HAP-1 (cell line): ENCODE results near the gene ABHD15.

ENCODE experiments used
- DNase-seq, 2 experiments: peaks; one replicate each; pipeline ENCODE4 v3.0.0-alpha.2; 2016 to 2020; ENCODE audit warnings: low spot score in 2 of 2
- H3K27me3 ChIP-seq: fragments of 250-450 bp; sonication (Bioruptor Pico); 2 replicates; pipeline ENCODE4 v1.5.1; 2020; ENCODE audit warnings: low read depth, mild to moderate bottlenecking, moderate library complexity
- H3K36me3 ChIP-seq: fragments of 250-450 bp; sonication (Bioruptor Pico); replicated peaks from 2 replicates; pipeline ENCODE4 v1.5.1; 2020; ENCODE audit warnings: mild to moderate bottlenecking
- H3K4me1 ChIP-seq: fragments of 250-450 bp; sonication (Bioruptor Pico); 2 replicates; pipeline ENCODE4 v1.5.1; 2020; ENCODE audit warnings: mild to moderate bottlenecking
- H3K4me3 ChIP-seq: fragments of 250-450 bp; sonication (Bioruptor Pico); 2 replicates; pipeline ENCODE4 v1.5.1; 2020; ENCODE audit warnings: mild to moderate bottlenecking, moderate library complexity
- H3K9me3 ChIP-seq: fragments of 250-450 bp; sonication (Bioruptor Pico); 2 replicates; pipeline ENCODE4 v1.5.1; 2020; ENCODE audit warnings: mild to moderate bottlenecking, moderate library complexity
- in situ Hi-C: fragments of 300-500 bp; cut with MboI; formaldehyde crosslinking; loops from 3 replicates; pipeline ENCODE4 v1.14.3; 2020; ENCODE audit warnings: low sequenced_read_pairs, inconsistent platforms, mixed read lengths

ABHD15 gene

DNA sequence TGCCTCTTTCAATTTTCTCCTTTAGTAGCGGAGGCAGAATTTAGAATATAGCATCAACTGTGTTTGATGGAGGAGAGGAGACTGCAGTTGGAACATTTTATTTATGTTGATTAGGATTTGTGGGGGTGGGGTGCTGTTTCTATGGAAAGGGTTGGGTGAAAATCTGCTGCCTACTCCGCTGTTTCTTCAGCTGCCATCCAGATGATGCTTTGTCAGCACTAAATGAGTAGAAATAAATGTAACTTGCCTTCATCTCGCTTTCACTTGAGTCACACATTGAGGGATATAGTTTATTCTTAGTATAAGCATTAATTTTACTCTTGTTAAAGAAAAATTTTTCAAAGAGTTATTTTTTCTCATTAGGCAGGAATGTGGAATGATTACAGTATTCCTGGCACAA lies 42.1 kb downstream of the ABHD15 start:
- H3K9me3 ChIP-seq: no peaks in the 10 kb centered on the region
- no peak overlapping the region for H3K4me3 ChIP-seq
- in situ Hi-C loops: no loop called here
- no peak for DNase-seq
- no peaks in the 10 kb centered on the region for H3K4me1 ChIP-seq
- H3K36me3 ChIP-seq: peaks cover 28% of the 10 kb centered on the region
- no peaks in the 10 kb centered on the region for H3K27me3 ChIP-seq

DNA sequence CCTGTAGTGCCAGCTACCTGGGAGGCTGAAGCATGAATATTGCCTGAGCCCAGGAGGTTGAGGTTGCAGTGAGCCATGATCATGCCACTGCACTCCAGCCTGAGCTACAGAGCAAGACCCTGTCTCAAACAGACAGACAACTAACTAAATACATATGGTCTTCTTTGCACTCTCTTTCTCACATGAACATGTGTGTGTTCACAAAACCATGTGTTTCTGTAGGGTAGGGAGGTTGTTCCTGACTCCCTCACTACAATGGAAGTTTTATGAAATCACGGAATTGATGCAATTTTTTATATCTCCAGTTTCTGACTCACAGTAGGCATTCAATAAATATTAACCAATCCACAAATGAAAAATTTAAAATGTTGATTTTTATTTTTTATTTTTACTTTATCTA lies 48.5 kb downstream of the ABHD15 start:
- in situ Hi-C loops: no loop called here
- DNase-seq: no peak
- Histone ChIP-seq H3K9me3 (no peaks in the 10 kb centered on the region), H3K27me3 (no peaks in the 10 kb centered on the region), H3K4me3 (no peak overlapping the region), H3K4me1 (no peaks in the 10 kb centered on the region), H3K36me3 (peaks cover 50% of the 10 kb centered on the region)

DNA sequence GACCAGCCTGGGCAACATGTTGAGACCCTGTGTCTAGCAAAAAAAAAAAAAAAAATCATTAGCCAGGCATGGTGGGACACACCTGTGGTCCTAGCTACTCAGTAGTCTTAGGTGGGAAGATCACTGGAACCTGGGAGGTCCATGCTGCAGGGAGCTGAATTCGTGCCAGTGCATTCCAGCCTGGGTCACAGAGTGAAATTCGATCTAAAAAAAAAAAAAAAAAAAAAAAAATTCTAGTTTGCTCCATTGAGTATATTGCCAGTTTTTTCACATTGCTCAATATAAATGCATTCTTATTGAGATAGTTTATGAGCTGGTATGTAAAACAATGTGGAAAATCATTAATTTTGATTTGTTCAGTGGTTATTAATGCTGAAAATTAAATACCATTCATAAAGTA lies 52.0 kb downstream of the ABHD15 start:
- no peaks in the 10 kb centered on the region for H3K27me3 ChIP-seq
- H3K9me3 ChIP-seq: no peaks in the 10 kb centered on the region
- in situ Hi-C loops: no loop called here
- no peaks in the 10 kb centered on the region for H3K4me1 ChIP-seq
- peaks cover 52% of the 10 kb centered on the region for H3K36me3 ChIP-seq
- DNase-seq: no peak
- H3K4me3 ChIP-seq: no peak overlapping the region

DNA sequence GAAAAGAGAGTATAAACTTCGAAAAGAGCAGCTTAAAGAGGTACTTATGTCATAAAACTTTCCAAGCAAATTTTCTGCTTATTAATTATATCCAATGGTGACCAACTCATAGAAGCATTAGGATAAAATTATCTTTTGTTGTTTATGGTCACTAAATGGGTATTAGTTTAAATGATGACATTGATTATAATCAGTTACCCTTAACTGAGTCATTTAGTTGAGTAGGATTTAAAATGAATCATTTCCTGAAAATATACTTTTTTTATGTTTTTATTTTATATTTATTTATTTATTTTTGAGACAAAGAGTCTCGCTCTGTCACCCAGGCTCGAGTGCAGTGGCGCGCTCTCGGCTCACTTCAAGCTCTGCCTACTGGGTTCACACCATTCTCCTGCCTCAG lies 55.9 kb downstream of the ABHD15 start:
- no peak for DNase-seq
- no peaks in the 10 kb centered on the region for H3K27me3 ChIP-seq
- no peak overlapping the region for H3K4me3 ChIP-seq
- H3K36me3 ChIP-seq: peaks cover 38% of the 10 kb centered on the region
- H3K9me3 ChIP-seq: no peaks in the 10 kb centered on the region
- in situ Hi-C loops: no loop called here
- no peaks in the 10 kb centered on the region for H3K4me1 ChIP-seq
